Cardiac fibroblast (primary cell): ENCODE results near the gene WLS.

Source experiments
- DNase-seq, 2 donors: peaks; one replicate each; pipeline versions ENCODE4 v3.0.0 to v3.0.0-alpha.2; 2010; ENCODE audit warnings: low read depth in 2 of 2
- H3K4me3 ChIP-seq, 2 donors: replicated peaks in 1 of 2; 1 replicate in 1 of 2; 2 replicates in 1 of 2; pipeline ENCODE4 v1.5.1; 2011; ENCODE audit warnings: low read depth in 2 of 2, low read length in 2 of 2, mild to moderate bottlenecking in 2 of 2, moderate library complexity in 1 of 2
- CTCF ChIP-seq: IDR thresholded peaks from one replicate; pipeline ENCODE4 v1.5.1; 2011; ENCODE audit warnings: low read depth, mild to moderate bottlenecking, low read length, inconsistent platforms

WLS gene

GRCh38 chr1:68120136-68120791 lies 112.1 kb downstream of the WLS start:
- peak; percentile 76 for TF ChIP-seq CTCF
- no peak overlapping the region for H3K4me3 ChIP-seq
- peak; percentile 90 for DNase-seq

- DNase-seq, result no peak
- H3K4me3 ChIP-seq, result no peak overlapping the region
- no peak for TF ChIP-seq CTCF
Observed at GRCh38 chr1:68119445-68119844, 112.9 kb downstream of the WLS start.

GRCh38 chr1:68117416-68117815 lies 114.9 kb downstream of the WLS start:
- no peak for DNase-seq
- no peak for TF ChIP-seq CTCF

GRCh38 chr1:68116643-68117235 lies 115.6 kb downstream of the WLS start:
- DNase-seq, result peak; percentile 69 to 76
- H3K4me3 ChIP-seq, result no peak overlapping the region
- TF ChIP-seq CTCF, result peak; percentile 78

More at GRCh38 chr1:68117416-68117815, 114.9 kb downstream of the WLS start:
- no peak overlapping the region for H3K4me3 ChIP-seq

GRCh38 chr1:68115308-68115707 lies 117.0 kb downstream of the WLS start:
- TF ChIP-seq CTCF, result no peak
- DNase-seq, result no peak
- H3K4me3 ChIP-seq, result no peak overlapping the region

GRCh38 chr1:68113966-68114365 lies 118.4 kb downstream of the WLS start:
- no peak for DNase-seq
- TF ChIP-seq CTCF, result no peak
- no peak overlapping the region for H3K4me3 ChIP-seq
